PC-3 (cell line): ENCODE data around the gene AEBP1. TPM values are rescaled to one million over a fixed set of nuclear protein-coding genes. Genes with fewer than 3 reads are reported as not detected.

ENCODE experiments used
- ATAC-seq: fragments of 200-7000 bp; cut with Tn5 transposase; 2 replicates; pipeline ENCODE4 v1.9.1; 2020; ENCODE audit warnings: mild to moderate bottlenecking, moderate library complexity
- BruUV-seq: library from RNA; stranded (reverse); fragments of 400-500 nt; replicated peaks from 2 replicates; lab custom pipeline; 2021; lab: Mats Ljungman, UMichigan
- CTCF ChIA-PET: fragments of 300-600 bp; sonication (Branson Sonifier 250); formaldehyde crosslinking; loops from one replicate; lab custom pipeline; 2022; ENCODE audit warnings: antibody characterized with exemption; lab: Charles Lee
- POLR2A ChIA-PET: fragments of 300-600 bp; sonication (Branson Sonifier 250); formaldehyde crosslinking; loops from one replicate; lab custom pipeline; 2022; ENCODE audit warnings: antibody characterized with exemption; ENCODE audit not compliant: unreplicated experiment; lab: Charles Lee
- DNase-seq: peaks from one replicate; pipeline ENCODE4 v3.0.0-alpha.2; 2015
- H2AFZ ChIP-seq: fragments of 300-600 bp; sonication (generic); 2 replicates; pipeline ENCODE4 v1.6.0; 2016; ENCODE audit warnings: antibody characterized with exemption, low read length
- H3F3A ChIP-seq: fragments of 300-600 bp; sonication (generic); one replicate; pipeline ENCODE4 v1.6.0; 2017; ENCODE audit warnings: antibody characterized with exemption, low read length, control low read depth, mild to moderate bottlenecking; ENCODE audit not compliant: unreplicated experiment
- H3K27ac ChIP-seq: fragments of 300-600 bp; sonication (generic); 2 replicates; pipeline ENCODE4 v1.5.1; 2016; ENCODE audit warnings: mild to moderate bottlenecking, low read length
- H3K27me3 ChIP-seq: fragments of 300-600 bp; sonication (generic); 2 replicates; pipeline ENCODE4 v1.6.1; 2016; ENCODE audit warnings: low read length, mixed read lengths
- H3K36me3 ChIP-seq: fragments of 300-600 bp; sonication (generic); 2 replicates; pipeline ENCODE4 v1.6.1; 2016; ENCODE audit warnings: low read depth, mixed run types, low read length, mixed read lengths
- H3K4me1 ChIP-seq: fragments of 300-600 bp; sonication (generic); 2 replicates; pipeline ENCODE4 v1.5.1; 2016; ENCODE audit warnings: low read length; ENCODE audit not compliant: insufficient read depth
- H3K4me2 ChIP-seq: fragments of 300-600 bp; sonication (generic); 2 replicates; pipeline ENCODE4 v1.6.0; 2016; ENCODE audit warnings: low read length
- H3K4me3 ChIP-seq: fragments of 300-600 bp; sonication (generic); 2 replicates; pipeline ENCODE4 v1.5.1; 2016; ENCODE audit warnings: mild to moderate bottlenecking, low read length, mixed read lengths
- H3K79me2 ChIP-seq: fragments of 300-600 bp; sonication (generic); 2 replicates; pipeline ENCODE4 v1.6.1; 2017; ENCODE audit warnings: low read length, mixed read lengths
- H3K9ac ChIP-seq: fragments of 300-600 bp; sonication (generic); 2 replicates; pipeline ENCODE4 v1.6.0; 2016; ENCODE audit warnings: mild to moderate bottlenecking, low read length
- H3K9me2 ChIP-seq: fragments of 300-600 bp; sonication (generic); replicated peaks from 2 replicates; pipeline ENCODE4 v1.6.1; 2016; ENCODE audit warnings: mixed run types, low read length, mixed read lengths
- H3K9me3 ChIP-seq: fragments of 300-600 bp; sonication (generic); 2 replicates; pipeline ENCODE4 v1.6.1; 2016; ENCODE audit warnings: low read length, mixed read lengths
- H4K20me1 ChIP-seq: fragments of 300-600 bp; sonication (generic); 2 replicates; pipeline ENCODE4 v1.6.1; 2016; ENCODE audit warnings: low read length, mixed read lengths
- EZH2 ChIP-seq: fragments of 300-600 bp; sonication (generic); IDR thresholded peaks from one replicate; pipeline ENCODE4 v1.6.1; 2017; ENCODE audit warnings: antibody characterized with exemption, mild to moderate bottlenecking, low read length; ENCODE audit not compliant: unreplicated experiment
- EZH2phosphoT487 ChIP-seq: fragments of 300-600 bp; sonication (generic); IDR thresholded peaks from 2 replicates; pipeline ENCODE4 v1.6.1; 2018; ENCODE audit warnings: mild to moderate bottlenecking, antibody characterized with exemption, low read length, borderline replicate concordance
- intact Hi-C: fragments of 100-400 bp; cut with micrococcal nuclease; formaldehyde crosslinking; loops from 2 replicates; pipeline ENCODE4 v1.9.0; 2023
- total RNA-seq: library from RNA; depleted of rRNA; stranded (reverse); fragments of >200 nt; gene quantifications from 2 replicates; pipeline ENCODE4 v1.2.3, GENCODE V29; 2014
- TF ChIP-seq, protein P1 (sequence below): fragments of 300-600 bp; sonication (generic); conservative IDR thresholded peaks from 2 replicates; pipeline ENCODE4 v1.5.1; 2017; ENCODE audit warnings: antibody characterized with exemption, low read depth, mild to moderate bottlenecking, low read length

Gene AEBP1
- total RNA-seq, 1 experiment from 2014 or later: not detected

- no TSS peak for BruUV-seq
- DNase-seq (no peak), ATAC-seq (no peak)
- Histone ChIP-seq H3K4me1 (no peaks in the 10 kb centered on the region), H2AFZ (no peak overlapping the region), H3K4me2 (no peak overlapping the region), H3F3A (no peaks in the 10 kb centered on the region), H3K9ac (no peak overlapping the region), H3K36me3 (peaks cover 50% of the 10 kb centered on the region; the same call in 1 of the 2 replicates), H3K9me2 (no peaks in the 10 kb centered on the region), H3K27me3 (no peaks in the 10 kb centered on the region), H3K79me2 (0 out of 2 replicates have a peak, but pooled peaks cover 2% of the 10 kb centered on the region), H3K9me3 (no peaks in the 10 kb centered on the region), H3K27ac (no peak overlapping the region), H4K20me1 (no peaks in the 10 kb centered on the region; the same call in 1 of the 2 replicates), H3K4me3 (no peak overlapping the region)
- POLR2A ChIA-PET: no interaction called here
- intact Hi-C loops: no loop called here
- TF ChIP-seq, protein P1, sequence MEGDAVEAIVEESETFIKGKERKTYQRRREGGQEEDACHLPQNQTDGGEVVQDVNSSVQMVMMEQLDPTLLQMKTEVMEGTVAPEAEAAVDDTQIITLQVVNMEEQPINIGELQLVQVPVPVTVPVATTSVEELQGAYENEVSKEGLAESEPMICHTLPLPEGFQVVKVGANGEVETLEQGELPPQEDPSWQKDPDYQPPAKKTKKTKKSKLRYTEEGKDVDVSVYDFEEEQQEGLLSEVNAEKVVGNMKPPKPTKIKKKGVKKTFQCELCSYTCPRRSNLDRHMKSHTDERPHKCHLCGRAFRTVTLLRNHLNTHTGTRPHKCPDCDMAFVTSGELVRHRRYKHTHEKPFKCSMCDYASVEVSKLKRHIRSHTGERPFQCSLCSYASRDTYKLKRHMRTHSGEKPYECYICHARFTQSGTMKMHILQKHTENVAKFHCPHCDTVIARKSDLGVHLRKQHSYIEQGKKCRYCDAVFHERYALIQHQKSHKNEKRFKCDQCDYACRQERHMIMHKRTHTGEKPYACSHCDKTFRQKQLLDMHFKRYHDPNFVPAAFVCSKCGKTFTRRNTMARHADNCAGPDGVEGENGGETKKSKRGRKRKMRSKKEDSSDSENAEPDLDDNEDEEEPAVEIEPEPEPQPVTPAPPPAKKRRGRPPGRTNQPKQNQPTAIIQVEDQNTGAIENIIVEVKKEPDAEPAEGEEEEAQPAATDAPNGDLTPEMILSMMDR: no peak
- TF ChIP-seq EZH2phosphoT487: no peak
- no peak for TF ChIP-seq EZH2
- CTCF ChIA-PET: no interaction called here
These were observed 46.8 kb upstream of the AEBP1 start for GRCh38 chr7:44057181-44057848.

DNA sequence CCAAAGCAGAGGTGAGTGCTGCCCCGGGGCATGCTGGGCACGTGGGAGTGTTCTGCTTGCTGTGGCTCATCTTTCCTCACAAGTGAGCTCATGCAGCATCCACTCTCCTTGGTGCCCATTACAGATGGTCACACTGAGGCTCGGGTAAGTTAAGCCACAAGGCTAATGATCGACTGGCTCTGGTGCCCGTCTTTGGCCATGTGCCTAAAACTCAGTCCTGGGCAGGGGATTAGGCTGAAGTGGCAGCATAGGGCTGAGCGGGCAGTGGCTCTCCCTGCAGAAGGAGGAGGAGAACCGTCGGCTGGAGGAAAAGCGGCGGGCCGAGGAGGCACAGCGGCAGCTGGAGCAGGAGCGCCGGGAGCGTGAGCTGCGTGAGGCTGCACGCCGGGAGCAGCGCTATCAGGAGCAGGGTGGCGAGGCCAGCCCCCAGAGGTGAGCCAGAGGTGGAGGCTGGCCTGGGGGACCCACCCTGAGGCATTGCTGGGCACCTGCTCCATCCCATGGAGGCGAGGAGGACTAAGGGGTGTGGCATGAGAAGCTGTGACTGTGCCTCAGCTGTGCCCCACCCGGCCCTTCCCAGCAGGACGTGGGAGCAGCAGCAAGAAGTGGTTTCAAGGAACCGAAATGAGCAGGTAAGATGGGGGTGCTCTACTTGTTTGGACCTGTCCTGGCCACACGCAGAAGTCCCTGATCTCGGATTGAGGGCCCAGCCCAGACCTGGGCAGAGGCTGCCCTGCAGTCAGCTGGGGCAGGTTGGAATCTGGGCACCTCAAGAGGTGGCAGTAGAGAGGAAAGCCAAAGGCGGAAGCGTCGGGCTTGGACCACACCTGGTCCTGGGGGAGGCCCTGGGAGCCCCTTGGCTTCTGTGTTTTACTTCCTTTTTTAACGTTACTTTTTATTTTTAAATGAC is 46.0 kb upstream of the AEBP1 start:
- TF ChIP-seq, protein P1: no peak
- TF ChIP-seq EZH2 (no peak), EZH2phosphoT487 (no peak)
- H3K9me3 ChIP-seq: no peaks in the 10 kb centered on the region
- POLR2A ChIA-PET: no interaction called here
- H3K27ac ChIP-seq: no peak overlapping the region
- no peaks in the 10 kb centered on the region for H3K27me3 ChIP-seq
- H3K9me2 ChIP-seq: no peaks in the 10 kb centered on the region
- no peaks in the 10 kb centered on the region for H3K4me1 ChIP-seq
- no peaks in the 10 kb centered on the region for H3F3A ChIP-seq
- H4K20me1 ChIP-seq: no peaks in the 10 kb centered on the region; the same call in 1 of the 2 replicates
- DNase-seq: no peak
- 0 out of 2 replicates have a peak, but pooled peaks cover 2% of the 10 kb centered on the region for H3K79me2 ChIP-seq
- intact Hi-C loops: no loop called here
- H3K4me2 ChIP-seq: no peak overlapping the region
- ATAC-seq: no peak
- no peak overlapping the region for H3K4me3 ChIP-seq
- no TSS peak for BruUV-seq
- peaks cover 45% of the 10 kb centered on the region; the same call in 1 of the 2 replicates for H3K36me3 ChIP-seq
- no peak overlapping the region for H2AFZ ChIP-seq
- no peak overlapping the region for H3K9ac ChIP-seq
- CTCF ChIA-PET: no interaction called here
